ENCODE measurements around the gene TULP4.

- TF ChIP-seq NFRKB (IDR thresholded peaks at IDR 0.05): no peak
- no peak for TF ChIP-seq ZNF384 (IDR thresholded peaks at IDR 0.05)
- TF ChIP-seq FOXM1 (IDR thresholded peaks at IDR 0.05; ENCODE audit: borderline replicate concordance): no peak
- no peak for TF ChIP-seq BHLHE40 (IDR thresholded peaks at IDR 0.05; ENCODE audit: borderline replicate concordance)
- no peak for TF ChIP-seq TARDBP (IDR thresholded peaks at IDR 0.05)
- no peak for TF ChIP-seq FOXK2 (IDR thresholded peaks at IDR 0.05)
- TF ChIP-seq CTBP1 (IDR thresholded peaks at IDR 0.05; ENCODE audit: borderline replicate concordance): no peak
- TF ChIP-seq FOXA1 (IDR thresholded peaks at IDR 0.05): no peak
Measured at GRCh38 chr6:158361068-158361467, 48.8 kb downstream of the TULP4 start.
